HEK293 (cell line): ENCODE data around the gene FUT1.

Experiments used
- BCL11A ChIP-seq: fragments of 450-650 bp; formaldehyde crosslinking; IDR thresholded peaks from 2 replicates; pipeline ENCODE4 v1.5.1; 2016; ENCODE audit warnings: low read depth, missing biosample characterization, missing genetic modification characterization
- PATZ1 ChIP-seq: fragments of 450-650 bp; formaldehyde crosslinking; IDR thresholded peaks from 2 replicates; pipeline ENCODE4 v1.5.1; 2016; ENCODE audit warnings: missing biosample characterization, missing genetic modification characterization
- SCRT1 ChIP-seq: fragments of 450-650 bp; formaldehyde crosslinking; IDR thresholded peaks from 2 replicates; pipeline ENCODE4 v1.5.1; 2016; ENCODE audit warnings: missing biosample characterization, missing genetic modification characterization, borderline replicate concordance
- ZBTB1 ChIP-seq: fragments of 450-650 bp; formaldehyde crosslinking; IDR thresholded peaks from 2 replicates; pipeline ENCODE4 v1.5.1; 2016; ENCODE audit warnings: missing biosample characterization, missing genetic modification characterization
- ZNF10 ChIP-seq: fragments of 450-650 bp; formaldehyde crosslinking; IDR thresholded peaks from 2 replicates; pipeline ENCODE4 v1.5.1; 2017; ENCODE audit warnings: missing biosample characterization, missing genetic modification characterization
- TF ChIP-seq, protein P1 (sequence below): fragments of 450-650 bp; formaldehyde crosslinking; IDR thresholded peaks from 2 replicates; pipeline ENCODE4 v1.5.1; 2016; ENCODE audit warnings: missing biosample characterization, missing genetic modification characterization
- TF ChIP-seq, protein P2 (sequence below): fragments of 450-650 bp; formaldehyde crosslinking; IDR thresholded peaks from 2 replicates; pipeline ENCODE4 v1.5.1; 2016; ENCODE audit warnings: missing biosample characterization, missing genetic modification characterization
- TF ChIP-seq, protein P3 (sequence below): IDR thresholded peaks from 2 replicates; pipeline ENCODE4 v1.6.1; 2011; ENCODE audit warnings: mild to moderate bottlenecking, low read depth, low read length, borderline replicate concordance

DNA sequence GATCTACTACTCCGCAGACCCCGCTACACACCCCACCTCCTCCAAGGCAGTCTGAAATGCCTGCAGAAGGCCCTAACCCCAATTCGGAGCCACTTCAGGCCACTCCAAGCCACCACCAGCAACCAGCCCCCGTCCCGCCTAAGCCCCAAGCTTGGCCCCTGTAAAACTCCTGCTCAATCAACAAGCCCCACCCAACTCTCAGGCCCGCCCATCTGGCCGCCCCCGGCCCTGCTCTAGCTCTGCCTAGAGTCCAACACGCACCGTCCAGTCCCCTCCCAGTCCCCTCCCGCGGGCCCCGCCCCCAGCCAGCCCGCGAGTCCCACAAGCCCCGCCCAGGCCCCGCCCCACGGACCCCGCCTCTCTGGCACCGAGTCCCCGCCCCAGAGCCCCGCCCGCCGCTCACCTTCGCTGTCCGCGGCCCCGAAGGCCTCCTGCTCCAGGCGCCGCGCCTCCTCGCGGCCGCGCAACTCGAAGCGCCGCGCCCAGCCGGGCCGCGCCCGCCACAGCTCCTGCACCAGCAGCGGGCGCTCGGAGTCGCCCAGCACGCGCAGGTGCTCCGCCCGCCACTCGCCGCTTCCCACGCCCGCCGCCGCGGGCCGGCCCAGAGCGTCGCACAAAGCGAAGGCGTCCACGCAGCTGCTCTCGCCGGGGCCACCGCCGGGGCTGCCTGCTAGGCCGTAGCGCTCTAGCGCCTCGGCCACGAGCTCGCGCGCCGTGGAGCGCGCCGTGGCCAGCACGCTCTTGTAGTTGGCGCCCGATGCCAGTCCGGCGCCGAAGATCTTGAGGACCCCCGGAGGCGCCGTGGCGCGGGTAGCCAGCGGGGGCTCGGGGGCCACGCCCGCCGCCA is 13.7 kb downstream of the FUT1 start:
- TF ChIP-seq ZNF10 (tag by site-specific recombination), result no peak
- no peak for TF ChIP-seq ZBTB1 (tag by site-specific recombination)
- TF ChIP-seq, protein P1, sequence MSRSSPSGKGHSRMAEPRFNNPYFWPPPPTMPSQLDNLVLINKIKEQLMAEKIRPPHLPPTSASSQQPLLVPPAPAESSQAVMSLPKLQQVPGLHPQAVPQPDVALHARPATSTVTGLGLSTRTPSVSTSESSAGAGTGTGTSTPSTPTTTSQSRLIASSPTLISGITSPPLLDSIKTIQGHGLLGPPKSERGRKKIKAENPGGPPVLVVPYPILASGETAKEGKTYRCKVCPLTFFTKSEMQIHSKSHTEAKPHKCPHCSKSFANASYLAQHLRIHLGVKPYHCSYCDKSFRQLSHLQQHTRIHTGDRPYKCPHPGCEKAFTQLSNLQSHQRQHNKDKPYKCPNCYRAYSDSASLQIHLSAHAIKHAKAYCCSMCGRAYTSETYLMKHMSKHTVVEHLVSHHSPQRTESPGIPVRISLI (tag by site-specific recombination), result no peak
- TF ChIP-seq, protein P2, sequence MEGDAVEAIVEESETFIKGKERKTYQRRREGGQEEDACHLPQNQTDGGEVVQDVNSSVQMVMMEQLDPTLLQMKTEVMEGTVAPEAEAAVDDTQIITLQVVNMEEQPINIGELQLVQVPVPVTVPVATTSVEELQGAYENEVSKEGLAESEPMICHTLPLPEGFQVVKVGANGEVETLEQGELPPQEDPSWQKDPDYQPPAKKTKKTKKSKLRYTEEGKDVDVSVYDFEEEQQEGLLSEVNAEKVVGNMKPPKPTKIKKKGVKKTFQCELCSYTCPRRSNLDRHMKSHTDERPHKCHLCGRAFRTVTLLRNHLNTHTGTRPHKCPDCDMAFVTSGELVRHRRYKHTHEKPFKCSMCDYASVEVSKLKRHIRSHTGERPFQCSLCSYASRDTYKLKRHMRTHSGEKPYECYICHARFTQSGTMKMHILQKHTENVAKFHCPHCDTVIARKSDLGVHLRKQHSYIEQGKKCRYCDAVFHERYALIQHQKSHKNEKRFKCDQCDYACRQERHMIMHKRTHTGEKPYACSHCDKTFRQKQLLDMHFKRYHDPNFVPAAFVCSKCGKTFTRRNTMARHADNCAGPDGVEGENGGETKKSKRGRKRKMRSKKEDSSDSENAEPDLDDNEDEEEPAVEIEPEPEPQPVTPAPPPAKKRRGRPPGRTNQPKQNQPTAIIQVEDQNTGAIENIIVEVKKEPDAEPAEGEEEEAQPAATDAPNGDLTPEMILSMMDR (tag by site-specific recombination), result no peak
- peak; percentile 59 for TF ChIP-seq PATZ1 (tag by site-specific recombination)
- TF ChIP-seq BCL11A, result 0 out of 2 replicates have a peak, but pooled peaks have one; percentile 26
- no peak for TF ChIP-seq SCRT1 (tag by site-specific recombination)
- TF ChIP-seq, protein P3, sequence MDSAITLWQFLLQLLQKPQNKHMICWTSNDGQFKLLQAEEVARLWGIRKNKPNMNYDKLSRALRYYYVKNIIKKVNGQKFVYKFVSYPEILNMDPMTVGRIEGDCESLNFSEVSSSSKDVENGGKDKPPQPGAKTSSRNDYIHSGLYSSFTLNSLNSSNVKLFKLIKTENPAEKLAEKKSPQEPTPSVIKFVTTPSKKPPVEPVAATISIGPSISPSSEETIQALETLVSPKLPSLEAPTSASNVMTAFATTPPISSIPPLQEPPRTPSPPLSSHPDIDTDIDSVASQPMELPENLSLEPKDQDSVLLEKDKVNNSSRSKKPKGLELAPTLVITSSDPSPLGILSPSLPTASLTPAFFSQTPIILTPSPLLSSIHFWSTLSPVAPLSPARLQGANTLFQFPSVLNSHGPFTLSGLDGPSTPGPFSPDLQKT, result no peak
